GM18951 (cell line): ENCODE data around the gene ARPC2.

ENCODE experiments used
- POLR2A ChIP-seq: IDR thresholded peaks from 4 replicates; pipeline ENCODE4 v1.6.1; 2011; ENCODE audit warnings: mild to moderate bottlenecking; ENCODE audit not compliant: insufficient read length, insufficient read depth; ENCODE audit errors: extremely low read depth
- in situ Hi-C: fragments of 300-500 bp; cut with MboI; formaldehyde crosslinking; loops from one replicate; pipeline ENCODE4 v1.12.0; 2022; ENCODE audit warnings: low sequenced_read_pairs, mixed read lengths, inconsistent platforms; ENCODE audit not compliant: unreplicated experiment

ARPC2 gene

DNA sequence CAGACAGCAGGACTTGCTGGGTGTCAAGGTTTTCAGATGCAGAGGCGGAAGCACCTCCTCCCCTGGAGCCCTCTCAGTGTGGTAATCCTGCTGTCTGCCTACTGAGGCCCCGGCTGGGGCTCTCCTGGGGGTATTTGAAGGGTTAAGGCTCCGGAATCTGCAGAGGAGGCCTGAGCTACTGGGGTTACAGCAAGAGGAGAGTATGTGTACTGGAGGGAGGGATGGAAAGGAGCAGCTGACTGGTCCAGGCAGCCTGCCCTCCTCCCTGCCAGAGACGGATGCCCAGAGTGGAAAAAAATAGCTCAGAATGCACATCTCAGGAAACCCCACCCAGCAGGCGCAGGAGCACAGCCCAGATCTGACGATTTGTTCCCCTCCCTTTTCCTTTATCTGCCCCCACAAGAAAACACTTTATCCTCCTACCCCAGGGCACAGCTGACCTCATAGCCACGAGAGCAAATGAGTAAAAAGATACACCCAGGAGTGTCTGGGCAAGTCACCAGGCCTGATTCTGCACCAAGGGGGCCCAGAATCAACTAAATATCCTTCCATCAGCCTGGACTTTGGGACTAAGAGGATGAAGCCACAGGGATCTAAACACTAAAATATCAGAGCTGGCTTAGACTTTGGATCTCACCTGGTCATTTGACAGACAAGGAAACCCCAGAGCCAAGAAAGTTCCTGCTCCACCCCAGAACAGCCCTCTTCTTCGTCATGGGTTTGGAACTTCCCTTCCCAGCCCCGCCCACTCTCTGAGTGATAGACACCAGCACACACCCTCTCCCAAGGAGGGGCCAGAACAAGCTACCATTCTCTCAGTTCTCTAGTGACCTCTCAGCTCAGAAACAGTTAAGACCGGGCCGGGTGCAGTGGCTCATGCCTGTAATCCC is 69.8 kb downstream of the ARPC2 start:
- peak; percentile 43 for TF ChIP-seq POLR2A
- in situ Hi-C loops: no loop called here

DNA sequence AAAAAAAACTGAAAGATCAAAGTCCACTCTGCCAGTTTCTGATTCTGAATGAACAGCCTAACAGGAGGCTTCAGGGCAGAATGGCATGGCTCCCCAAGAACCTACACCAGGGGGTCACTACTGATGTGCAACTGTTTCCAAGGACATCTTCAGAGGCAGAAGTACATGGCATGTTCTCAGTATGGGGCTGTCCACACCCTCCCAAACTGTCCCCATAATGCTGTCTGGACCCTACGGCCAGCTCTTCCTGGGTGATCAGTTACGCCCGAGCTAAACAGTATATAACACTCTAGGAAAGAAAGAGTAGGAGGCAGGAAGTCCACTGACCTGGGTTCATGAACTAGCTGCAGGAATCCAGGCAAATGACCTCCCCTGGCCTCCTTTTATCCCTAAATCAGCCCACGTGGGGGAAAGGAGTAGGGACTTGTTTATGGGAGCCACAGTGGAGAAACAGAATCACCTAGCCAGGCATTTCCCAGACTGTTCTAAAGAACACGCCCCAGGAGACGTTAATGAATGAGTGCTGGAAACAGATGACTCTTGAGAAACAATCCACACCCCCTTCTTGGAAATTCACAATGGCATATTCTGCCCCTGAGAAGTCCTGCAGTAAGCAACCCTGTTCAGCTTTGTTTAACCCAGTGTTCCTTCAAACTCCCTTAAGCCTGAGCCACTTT is 72.8 kb downstream of the ARPC2 start:
- no peak for TF ChIP-seq POLR2A
- in situ Hi-C loops: no loop called here

DNA sequence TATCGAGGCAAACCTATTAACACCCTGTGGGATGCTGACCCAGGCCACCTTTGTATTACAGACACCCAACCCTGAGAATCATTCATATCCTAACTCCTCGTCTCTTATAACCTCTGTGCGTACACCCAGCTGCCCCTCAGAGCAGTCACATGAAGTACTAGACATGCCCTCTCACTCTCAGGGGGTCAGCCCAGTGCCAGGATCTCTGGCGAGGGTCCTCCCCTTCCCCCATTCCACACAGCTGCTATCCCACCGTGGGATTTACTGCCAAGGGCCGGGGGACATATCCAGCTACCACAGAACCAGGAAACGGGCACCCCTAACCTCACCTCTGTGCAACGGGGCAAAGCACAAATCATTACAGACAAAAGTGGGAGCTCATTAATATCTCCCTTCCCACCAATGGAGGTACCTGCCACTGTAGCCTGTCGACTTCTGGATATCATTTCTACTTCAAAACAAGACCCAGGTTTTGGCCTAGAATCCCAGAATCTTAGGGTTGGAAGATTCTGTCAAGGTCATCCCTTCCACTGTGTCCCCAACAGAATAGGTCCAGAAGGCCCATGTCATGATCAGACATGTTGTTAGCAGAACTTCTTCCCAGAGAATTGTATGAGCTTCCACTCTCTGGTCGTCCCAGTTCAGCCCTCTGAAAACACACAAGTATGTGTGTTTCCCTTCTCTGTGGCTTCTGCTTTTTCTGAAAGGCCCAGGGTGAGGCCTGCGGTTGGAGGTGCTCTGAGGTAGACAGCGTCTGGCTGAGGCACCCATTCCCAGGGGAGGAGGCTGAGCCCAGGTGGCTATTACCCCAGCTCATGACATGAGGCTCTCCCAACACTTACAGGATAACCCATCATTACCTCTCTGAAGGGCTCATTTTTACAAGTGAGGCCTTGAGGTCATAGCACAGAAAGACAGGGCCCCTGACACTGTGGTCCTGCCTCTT is 73.6 kb downstream of the ARPC2 start:
- TF ChIP-seq POLR2A: no peak
- in situ Hi-C loops: no loop called here

DNA sequence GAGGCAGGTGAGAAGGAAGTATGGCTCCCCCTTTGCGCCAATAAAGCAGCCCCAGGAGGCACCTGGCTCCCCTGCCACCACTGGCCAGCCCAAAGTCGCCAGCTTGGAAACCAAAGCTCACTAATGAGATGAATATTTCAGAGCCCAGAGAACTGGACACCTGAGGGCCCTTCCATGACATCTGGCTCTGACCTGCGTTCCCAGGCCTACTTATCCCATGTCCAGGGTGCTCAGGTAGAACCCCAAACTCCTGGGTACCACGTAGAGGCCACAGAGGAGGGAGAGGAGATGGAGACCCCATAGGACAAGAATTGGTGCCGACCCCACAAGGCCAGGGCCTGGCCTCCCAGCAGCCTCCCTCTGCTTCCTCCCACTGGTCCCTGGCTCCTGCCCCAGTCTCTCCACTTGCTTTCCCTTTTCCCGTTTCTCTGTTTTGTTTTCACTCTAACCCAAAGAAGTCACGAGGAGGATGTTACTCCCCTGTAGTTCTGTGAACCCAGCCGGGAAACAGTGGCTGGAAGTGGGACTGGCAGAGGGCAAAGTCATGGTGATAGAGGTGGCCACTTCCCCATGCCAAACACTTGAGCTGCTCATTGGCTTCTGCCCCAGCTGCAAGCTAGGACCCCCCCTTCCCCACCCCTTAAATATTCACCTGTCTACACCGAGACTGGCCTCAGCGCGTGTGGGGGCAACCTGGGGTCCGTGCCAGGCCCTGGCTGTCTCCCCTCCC is 74.5 kb downstream of the ARPC2 start:
- no peak for TF ChIP-seq POLR2A
- in situ Hi-C loops: no loop called here

DNA sequence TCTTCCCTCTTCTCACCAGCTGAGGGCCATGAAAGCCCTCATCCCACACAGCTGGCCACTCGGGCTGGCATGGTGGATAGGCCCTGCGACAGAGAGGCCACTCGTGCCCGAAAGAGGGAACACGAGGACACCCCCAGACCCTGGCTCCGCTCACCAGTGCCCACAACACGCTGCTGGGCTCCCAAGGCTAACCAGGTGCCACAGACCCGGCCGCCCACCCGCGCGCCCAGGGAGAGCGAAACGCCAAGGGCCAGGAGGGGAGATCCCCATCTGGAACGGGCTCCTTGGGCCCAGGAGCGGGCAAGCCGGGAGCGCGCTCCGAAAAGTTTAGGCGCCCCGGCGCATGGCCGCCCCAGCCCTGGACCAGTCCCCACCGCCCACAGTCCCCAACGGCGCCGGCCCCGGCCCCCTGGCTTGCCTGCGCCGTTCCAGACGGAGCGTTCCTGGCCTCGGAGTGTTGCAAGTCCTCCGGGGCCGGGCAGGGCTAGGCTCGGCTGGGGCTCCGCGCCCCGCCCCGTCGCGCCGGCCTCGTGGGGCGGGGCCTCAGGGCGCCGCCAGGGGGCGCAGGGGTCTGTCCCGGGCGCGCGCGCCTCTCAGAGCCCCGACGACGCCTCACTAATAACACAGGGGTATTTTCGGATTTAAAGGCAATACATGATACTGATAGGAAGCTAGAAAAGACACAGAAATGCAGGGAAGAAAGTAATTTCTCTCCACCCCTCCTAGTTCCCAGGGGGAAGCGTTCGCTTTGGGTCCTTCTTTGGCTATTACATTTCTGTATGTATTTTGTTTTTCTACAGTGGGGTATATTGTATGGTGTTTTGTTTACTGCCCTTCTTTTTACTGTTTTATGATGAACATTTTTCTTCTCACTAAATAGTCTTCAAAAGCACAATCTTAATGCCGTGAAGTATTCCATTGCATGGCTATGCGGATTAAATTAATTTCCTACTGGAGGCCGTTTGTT is 75.3 kb downstream of the ARPC2 start, which contains the start of gene TMBIM1:
TMBIM1 (minus strand) TSS at position 456 of the 967 bp plus-strand sequence. CDS start 10,362 bp downstream, outside the sequence.
- in situ Hi-C loops: no loop called here
- TF ChIP-seq POLR2A: peak; percentile 50

DNA sequence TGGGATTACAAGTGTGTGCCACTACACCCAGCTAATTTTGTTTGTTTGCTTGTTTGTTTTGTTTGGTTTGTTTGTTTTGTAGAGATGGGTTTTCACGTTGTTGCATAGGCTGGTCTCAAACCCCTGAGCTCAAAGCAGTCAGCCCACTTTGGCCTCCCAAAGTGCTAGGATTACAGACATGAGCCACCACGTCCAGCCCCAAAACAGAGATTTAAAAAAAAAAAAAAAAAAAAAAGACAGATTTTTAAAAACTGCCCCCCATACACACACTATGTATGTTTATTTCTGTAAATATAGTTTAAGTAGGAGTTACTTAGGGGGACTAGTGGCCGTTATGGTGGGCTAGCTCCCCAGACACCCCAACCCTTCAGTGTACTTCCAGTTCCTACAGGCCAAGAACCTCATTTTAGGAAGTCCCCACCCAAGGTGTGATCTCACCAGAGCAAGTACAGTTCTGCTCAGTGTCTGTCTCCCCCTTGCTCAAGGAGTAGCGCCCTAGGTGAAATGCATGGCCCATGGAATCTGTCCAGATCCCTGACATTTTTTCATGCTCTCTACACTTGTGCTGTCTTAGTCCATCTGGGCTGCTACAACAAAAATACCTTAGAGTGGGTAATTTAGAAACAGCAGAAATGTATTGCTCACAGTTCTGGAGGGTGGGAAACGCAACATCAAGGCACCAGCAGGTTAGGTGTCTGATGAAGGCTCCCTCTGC is 76.9 kb downstream of the ARPC2 start:
- in situ Hi-C loops: no loop called here
- no peak for TF ChIP-seq POLR2A

DNA sequence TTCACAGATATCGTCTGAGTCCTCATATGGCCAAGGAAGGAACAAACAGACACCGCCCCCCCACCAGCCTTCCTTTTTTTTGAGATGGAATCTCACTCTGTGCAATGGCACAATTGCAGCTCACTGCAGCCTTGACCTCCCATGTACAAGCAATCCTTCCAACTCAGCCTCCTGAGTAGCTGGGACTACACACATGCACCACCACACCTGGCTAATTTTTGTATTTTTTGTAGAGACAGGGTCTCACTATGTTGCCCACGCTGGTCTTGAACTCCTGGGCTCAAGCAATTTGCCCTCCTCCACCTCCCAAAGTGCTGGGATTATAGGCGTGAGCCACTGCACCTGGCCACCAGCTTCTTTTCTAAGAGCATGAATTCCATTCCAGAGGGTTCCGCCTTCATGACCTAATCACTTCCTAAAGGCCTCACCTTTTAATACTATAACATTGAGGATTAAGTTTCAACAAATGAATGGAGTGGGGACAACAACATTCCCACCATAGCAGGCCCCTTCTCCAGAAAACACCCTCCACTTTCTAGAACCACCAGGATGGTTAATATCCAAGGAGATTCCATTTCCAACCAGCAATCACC is 77.5 kb downstream of the ARPC2 start:
- in situ Hi-C loops: no loop called here
- TF ChIP-seq POLR2A: no peak

DNA sequence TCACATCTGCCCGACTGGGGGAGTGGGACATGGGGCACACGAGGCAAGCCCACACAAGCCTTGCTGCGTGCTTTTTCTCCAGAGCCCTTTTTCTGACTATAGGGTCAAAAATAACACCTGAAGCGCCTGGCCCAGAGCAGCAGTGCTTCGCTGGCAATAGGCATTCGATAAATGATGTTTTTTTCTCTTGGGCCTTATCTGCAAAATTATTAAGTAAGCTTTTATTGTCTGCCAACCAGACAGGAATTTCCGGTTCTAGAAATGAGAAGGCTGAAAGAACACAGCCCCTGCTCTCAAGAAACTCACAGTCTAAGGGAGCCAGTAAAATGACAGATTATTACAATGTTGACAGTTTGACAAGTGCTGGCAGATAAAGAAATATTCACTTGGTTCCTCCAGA is 78.0 kb downstream of the ARPC2 start:
- TF ChIP-seq POLR2A: no peak
- in situ Hi-C loops: no loop called here

DNA sequence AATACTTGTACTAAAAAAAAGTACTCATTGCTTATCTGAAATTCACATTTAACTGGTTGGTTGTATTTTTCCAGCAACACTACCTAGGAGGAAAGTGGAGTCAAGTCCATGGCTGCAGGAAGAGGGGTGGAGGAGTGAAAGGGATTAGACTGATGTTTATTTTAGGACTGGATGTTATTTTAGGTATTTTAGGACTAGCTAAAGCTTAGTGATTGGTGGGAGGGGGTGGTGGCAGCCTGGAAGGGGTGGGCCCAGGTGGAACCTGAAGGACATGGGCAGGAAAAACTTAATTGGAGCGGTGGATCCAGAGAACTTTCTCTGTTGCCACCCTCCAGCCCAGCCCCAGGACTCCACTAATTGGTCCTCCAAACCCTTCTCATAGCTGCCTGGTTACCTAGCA is 79.2 kb downstream of the ARPC2 start:
- in situ Hi-C loops: no loop called here
- no peak for TF ChIP-seq POLR2A

DNA sequence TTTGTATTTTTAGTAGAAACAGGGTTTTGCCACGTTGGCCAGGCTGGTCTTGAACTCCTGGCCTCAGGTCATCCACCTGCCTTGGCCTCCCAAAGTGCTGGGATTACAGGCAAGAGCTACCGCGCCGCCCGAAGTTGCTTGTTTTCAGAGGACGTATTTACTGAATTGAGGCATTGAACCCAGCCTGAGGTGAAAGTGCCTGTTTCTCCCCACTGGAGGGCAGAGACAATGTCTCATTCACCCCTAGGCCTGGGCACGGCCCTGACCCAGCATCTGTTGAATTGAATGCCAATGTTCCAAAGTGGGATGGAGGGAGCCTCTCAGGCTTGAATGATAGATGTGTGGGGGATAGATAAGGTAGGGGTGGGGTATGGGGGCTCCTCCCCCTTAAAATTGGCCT is 79.9 kb downstream of the ARPC2 start:
- no peak for TF ChIP-seq POLR2A
- in situ Hi-C loops: no loop called here
